DND-41 (cell line): ENCODE measurements around the gene FCN1.

Source experiments
- ATAC-seq: fragments of 200-7000 bp; cut with Tn5 transposase; 3 replicates; pipeline ENCODE4 v1.9.1; 2021; ENCODE audit warnings: low read depth; ENCODE audit not compliant: insufficient read depth
- DNase-seq: peaks from one replicate; pipeline ENCODE4 v3.0.0-alpha.2; 2020
- H2AFZ ChIP-seq: 2 replicates; pipeline ENCODE4 v1.6.0; 2012; ENCODE audit warnings: low read depth, low read length
- H3K27ac ChIP-seq: 2 replicates; pipeline ENCODE4 v1.5.1; 2012; ENCODE audit warnings: low read length, inconsistent platforms
- H3K27me3 ChIP-seq: fragments of 200-600 bp; sonication (generic); 2 replicates; pipeline ENCODE4 v1.6.0; 2012; ENCODE audit warnings: low read length, mild to moderate bottlenecking, inconsistent platforms; ENCODE audit not compliant: insufficient read depth, poor library complexity
- H3K36me3 ChIP-seq: 2 replicates; pipeline ENCODE4 v1.5.1; 2012; ENCODE audit warnings: low read length, inconsistent platforms; ENCODE audit not compliant: insufficient read depth
- H3K4me1 ChIP-seq: 2 replicates; pipeline ENCODE4 v1.5.1; 2012; ENCODE audit warnings: mild to moderate bottlenecking, low read length; ENCODE audit not compliant: insufficient read depth
- H3K4me2 ChIP-seq: 2 replicates; pipeline ENCODE4 v1.6.0; 2012; ENCODE audit warnings: mild to moderate bottlenecking, moderate library complexity, low read length, inconsistent platforms; ENCODE audit not compliant: insufficient read depth
- H3K4me3 ChIP-seq, 2 experiments: fragments of 200-600 bp in 1 of 2; shearing (Covaris generic) in 1 of 2; 2 replicates each; pipeline ENCODE4 v1.5.1; 2012 to 2016; ENCODE audit warnings: inconsistent platforms in 2 of 2, low read length in 2 of 2, mild to moderate bottlenecking in 2 of 2, low read depth in 1 of 2, moderate library complexity in 1 of 2
- H3K79me2 ChIP-seq: 2 replicates; pipeline ENCODE4 v1.6.0; 2012; ENCODE audit warnings: low read length, inconsistent platforms; ENCODE audit not compliant: insufficient read depth
- H3K9ac ChIP-seq: 2 replicates; pipeline ENCODE4 v1.6.0; 2012; ENCODE audit warnings: low read depth, mild to moderate bottlenecking, inconsistent platforms, low read length, moderate library complexity
- H3K9me3 ChIP-seq: 2 replicates; pipeline ENCODE4 v1.5.1; 2012; ENCODE audit warnings: low read length, moderate library complexity, mild to moderate bottlenecking, inconsistent platforms; ENCODE audit not compliant: insufficient read depth, severe bottlenecking
- H4K20me1 ChIP-seq: 2 replicates; pipeline ENCODE4 v1.6.0; 2012; ENCODE audit warnings: low read length; ENCODE audit not compliant: insufficient read depth
- CTCF ChIP-seq: IDR thresholded peaks from 2 replicates; pipeline ENCODE4 v1.5.1; 2012; ENCODE audit warnings: borderline replicate concordance, low read length, moderate library complexity, mild to moderate bottlenecking; ENCODE audit not compliant: poor library complexity, severe bottlenecking; ENCODE audit errors: extremely low read depth
- EZH2 ChIP-seq: IDR thresholded peaks from 3 replicates; pipeline ENCODE4 v1.6.1; 2012; ENCODE audit warnings: borderline replicate concordance, low read depth, mild to moderate bottlenecking, moderate library complexity, low read length, inconsistent platforms; ENCODE audit not compliant: severe bottlenecking

The FCN1 gene

GRCh38 chr9:134863941-134864820 lies 53.5 kb downstream of the FCN1 start:
- TF ChIP-seq EZH2 = no peak
- no peak for TF ChIP-seq CTCF
- no peak overlapping the region for H2AFZ ChIP-seq
- no peak for DNase-seq

GRCh38 chr9:134863306-134863902 lies 54.3 kb downstream of the FCN1 start:
- H3K9me3 ChIP-seq = no peaks in the 10 kb centered on the region
- no peaks in the 10 kb centered on the region for H3K27me3 ChIP-seq
- no peak for TF ChIP-seq CTCF
- no peak for TF ChIP-seq EZH2
- H3K4me2 ChIP-seq = no peak overlapping the region
- H3K36me3 ChIP-seq = no peaks in the 10 kb centered on the region
- H4K20me1 ChIP-seq = no peaks in the 10 kb centered on the region
- H3K79me2 ChIP-seq = no peaks in the 10 kb centered on the region
- no peak overlapping the region for H3K4me3 ChIP-seq
- H3K9ac ChIP-seq = no peak overlapping the region
- H3K4me1 ChIP-seq = no peaks in the 10 kb centered on the region
- H3K27ac ChIP-seq = no peak overlapping the region
- ATAC-seq = no peak
- H2AFZ ChIP-seq = no peak overlapping the region
- DNase-seq = no peak

More at GRCh38 chr9:134863941-134864820, 53.5 kb downstream of the FCN1 start:
- no peak overlapping the region for H3K4me3 ChIP-seq
- no peaks in the 10 kb centered on the region for H3K4me1 ChIP-seq
- H3K27ac ChIP-seq = no peak overlapping the region
- H3K9ac ChIP-seq = no peak overlapping the region
- H4K20me1 ChIP-seq = no peaks in the 10 kb centered on the region
- H3K79me2 ChIP-seq = no peaks in the 10 kb centered on the region
- H3K4me2 ChIP-seq = no peak overlapping the region
- no peak for ATAC-seq
- no peaks in the 10 kb centered on the region for H3K36me3 ChIP-seq
- no peaks in the 10 kb centered on the region for H3K27me3 ChIP-seq
- no peaks in the 10 kb centered on the region for H3K9me3 ChIP-seq

- Histone ChIP-seq H3K4me1 (no peaks in the 10 kb centered on the region), H3K27ac (no peak overlapping the region), H4K20me1 (no peaks in the 10 kb centered on the region), H3K4me3 (no peak overlapping the region), H3K27me3 (no peaks in the 10 kb centered on the region), H3K79me2 (no peaks in the 10 kb centered on the region), H2AFZ (no peak overlapping the region), H3K9me3 (no peaks in the 10 kb centered on the region), H3K4me2 (no peak overlapping the region), H3K36me3 (no peaks in the 10 kb centered on the region), H3K9ac (no peak overlapping the region)
- DNase-seq (no peak), ATAC-seq (no peak)
- TF ChIP-seq CTCF (no peak), EZH2 (no peak)
Measured at GRCh38 chr9:134861595-134862334, 55.9 kb downstream of the FCN1 start.
